ENCODE data around the gene SORBS1.

SORBS1 gene

GRCh38 chr10:95459446-95460045 lies 101.6 kb downstream of the SORBS1 start:
- DNase-seq (ENCODE audit: low read depth): peak; percentile 16

GRCh38 chr10:95458871-95459270 lies 102.3 kb downstream of the SORBS1 start:
- no peak for DNase-seq (ENCODE audit: low read depth)

- DNase-seq (ENCODE audit: low read depth): no peak
Observed at GRCh38 chr10:95458014-95458413, 103.2 kb downstream of the SORBS1 start.

GRCh38 chr10:95457319-95457886 lies 103.8 kb downstream of the SORBS1 start:
- peak; percentile 11 for DNase-seq (ENCODE audit: low read depth)

- DNase-seq (ENCODE audit: low read depth): no peak
Observed at GRCh38 chr10:95456516-95456915, 104.7 kb downstream of the SORBS1 start.

GRCh38 chr10:95454940-95455339 lies 106.2 kb downstream of the SORBS1 start:
- no peak for DNase-seq (ENCODE audit: low read depth)

GRCh38 chr10:95454356-95454755 lies 106.8 kb downstream of the SORBS1 start:
- DNase-seq (ENCODE audit: low read depth): no peak

- DNase-seq (ENCODE audit: low read depth): peak; percentile 50
Observed at GRCh38 chr10:95451568-95452524, 109.3 kb downstream of the SORBS1 start.

GRCh38 chr10:95451150-95451549 lies 110.0 kb downstream of the SORBS1 start:
- DNase-seq (ENCODE audit: low read depth): no peak

- no peak for DNase-seq (ENCODE audit: low read depth)
Observed at GRCh38 chr10:95450188-95450587, 111.0 kb downstream of the SORBS1 start.

GRCh38 chr10:95447685-95448084 lies 113.5 kb downstream of the SORBS1 start:
- DNase-seq (ENCODE audit: low read depth): peak; percentile 53

- peak; percentile 84 for DNase-seq (ENCODE audit: low read depth)
Observed at GRCh38 chr10:95445837-95446486, 115.2 kb downstream of the SORBS1 start.

GRCh38 chr10:95445223-95445836 lies 115.8 kb downstream of the SORBS1 start:
- DNase-seq (ENCODE audit: low read depth): peak; percentile 90

GRCh38 chr10:95444792-95445191 lies 116.4 kb downstream of the SORBS1 start:
- DNase-seq (ENCODE audit: low read depth): no peak

GRCh38 chr10:95443636-95444035 lies 117.5 kb downstream of the SORBS1 start:
- DNase-seq (ENCODE audit: low read depth): no peak

GRCh38 chr10:95442341-95442740 lies 118.8 kb downstream of the SORBS1 start:
- no peak for DNase-seq (ENCODE audit: low read depth)

GRCh38 chr10:95441547-95441923 lies 119.6 kb downstream of the SORBS1 start:
- no peak for DNase-seq (ENCODE audit: low read depth)

- no peak for DNase-seq (ENCODE audit: low read depth)
Observed at GRCh38 chr10:95440756-95441546, 120.2 kb downstream of the SORBS1 start.

- no peak for DNase-seq (ENCODE audit: low read depth)
Observed at GRCh38 chr10:95440038-95440725, 121.0 kb downstream of the SORBS1 start.

- no peak for DNase-seq (ENCODE audit: low read depth)
Observed at GRCh38 chr10:95438781-95439180, 122.4 kb downstream of the SORBS1 start.

GRCh38 chr10:95437669-95438068 lies 123.5 kb downstream of the SORBS1 start:
- DNase-seq (ENCODE audit: low read depth): no peak
